Measurements from ENCODE around the gene STARD4. TPM values are rescaled to one million over a fixed set of nuclear protein-coding genes. Genes with fewer than 3 reads are reported as not detected.

The STARD4 gene
- total and polyA plus RNA-seq, 9 of the 15 experiments (the other 6 are each of a cell fraction or from before 2014, with no cell fraction given), result 28.4 to 88.0 (median 34.0) TPM

- H3K4me2 ChIP-seq (ENCODE audit: insufficient read depth, low read length), result no peak overlapping the region
- in situ Hi-C loops (cut with MboI), result loop anchor here (25.0 kb wide), 1 partner anchor 745 kb away; no protein-coding TSS in a partner anchor
- TF ChIP-seq NRF1 (conservative IDR thresholded peaks at IDR 0.05 in 1 of 2, IDR thresholded peaks at IDR 0.05 in 1 of 2) (no peak), ZNF212 (CRISPR knock-in tag; IDR thresholded peaks at IDR 0.05) (no peak), CEBPB (tag; IDR thresholded peaks at IDR 0.05) (peak; percentile 41), GATAD2B (IDR thresholded peaks at IDR 0.05; ENCODE audit: borderline replicate concordance) (no peak)
- intact Hi-C loops (cut with micrococcal nuclease), result no loop called here
- no peaks in the 10 kb centered on the region for H3K9me1 ChIP-seq (ENCODE audit: control insufficient read depth, insufficient read depth, low read length)
- H3K4me1 ChIP-seq (replicated peaks in 1 of 2; ENCODE audit: control insufficient read depth in 2 of 2, insufficient read depth in 2 of 2, low read length in 2 of 2), result peaks cover 4 to 16% of the 10 kb centered on the region in 2 experiments; a peak in 4 of 5 replicates
- ChIA-PET CTCF (ENCODE audit: low intra/inter-chr PET ratio) (no interaction called here), POLR2A (interaction anchor here (1.8 kb wide), 1 partner anchor 13 kb away, joined by 7 read pairs; no protein-coding TSS in a partner anchor)
- 72% methylated on average over 4 of the region's 4 CpGs for WGBS (ENCODE audit: insufficient coverage, low coverage, missing lambda C conversion rate)
- no peaks in the 10 kb centered on the region for H3K27me3 ChIP-seq (ENCODE audit: control insufficient read depth in 2 of 2, insufficient read depth in 2 of 2, low read length in 2 of 2)
- no peak overlapping the region for H2AFZ ChIP-seq (ENCODE audit: low read depth, low read length)
- FAIRE-seq (no peak), DNase-seq (ENCODE audit: extremely low read depth in 1 of 4, low spot score in 3 of 4) (no peak), ATAC-seq (no peak)
- H3K9me3 ChIP-seq (replicated peaks; ENCODE audit: control insufficient read depth, insufficient read depth, low read depth, low read length), result no peaks in the 10 kb centered on the region
- 0 out of 2 replicates have a peak, but pooled peaks cover 12% of the 10 kb centered on the region for H4K20me1 ChIP-seq (replicated peaks; ENCODE audit: control insufficient read depth, insufficient read depth, low read length)
- no peak overlapping the region for H3K9ac ChIP-seq (ENCODE audit: insufficient read depth in 1 of 2, low read depth in 2 of 2, low read length in 2 of 2)
- no TSS peak for BruUV-seq (replicated peaks)
- no peak overlapping the region for H3K27ac ChIP-seq (ENCODE audit: extremely low read depth, low read depth, low read length)
- H3K36me3 ChIP-seq (ENCODE audit: control insufficient read depth, insufficient read depth, low read length), result peaks cover 52% of the 10 kb centered on the region; the same call in 2 of the 3 replicates
- H3K79me2 ChIP-seq (ENCODE audit: control insufficient read depth, insufficient read depth, low read length), result peaks cover 88% of the 10 kb centered on the region
- H3K4me3 ChIP-seq, result no peak overlapping the region
Observed at GRCh38 chr5:111507276-111507675, 5.1 kb downstream of the STARD4 start.

- CTCF ChIA-PET (ENCODE audit: low intra/inter-chr PET ratio), result no interaction called here
- no peak overlapping the region for H2AFZ ChIP-seq (ENCODE audit: low read depth, low read length)
- intact Hi-C loops (cut with micrococcal nuclease) (no loop called here), in situ Hi-C loops (cut with MboI) (loop anchor here (25.0 kb wide), 1 partner anchor 743 kb away; no protein-coding TSS in a partner anchor)
- H4K20me1 ChIP-seq (replicated peaks; ENCODE audit: control insufficient read depth, insufficient read depth, low read length), result 0 out of 2 replicates have a peak, but pooled peaks cover 8% of the 10 kb centered on the region
- H3K9ac ChIP-seq (ENCODE audit: insufficient read depth in 1 of 2, low read depth in 2 of 2, low read length in 2 of 2), result no peak overlapping the region
- H3K9me3 ChIP-seq (replicated peaks; ENCODE audit: control insufficient read depth, insufficient read depth, low read depth, low read length), result no peaks in the 10 kb centered on the region
- no peaks in the 10 kb centered on the region for H3K27me3 ChIP-seq (ENCODE audit: control insufficient read depth in 2 of 2, insufficient read depth in 2 of 2, low read length in 2 of 2)
- H3K4me2 ChIP-seq (ENCODE audit: insufficient read depth, low read length), result no peak overlapping the region
- peaks cover 66% of the 10 kb centered on the region for H3K79me2 ChIP-seq (ENCODE audit: control insufficient read depth, insufficient read depth, low read length)
- no TSS peak for BruUV-seq (replicated peaks)
- H3K9me1 ChIP-seq (ENCODE audit: control insufficient read depth, insufficient read depth, low read length), result no peaks in the 10 kb centered on the region
- no peak overlapping the region for H3K4me3 ChIP-seq
- peaks cover 68% of the 10 kb centered on the region for H3K36me3 ChIP-seq (ENCODE audit: control insufficient read depth, insufficient read depth, low read length)
- FAIRE-seq (no peak), DNase-seq (ENCODE audit: extremely low read depth in 1 of 4, low spot score in 3 of 4) (no peak), ATAC-seq (no peak)
- POLR2A ChIA-PET, result no interaction called here
- H3K27ac ChIP-seq (ENCODE audit: extremely low read depth, low read depth, low read length), result no peak overlapping the region
- H3K4me1 ChIP-seq (replicated peaks in 1 of 2; ENCODE audit: control insufficient read depth in 2 of 2, insufficient read depth in 2 of 2, low read length in 2 of 2), result peaks cover 0 to 16% of the 10 kb centered on the region in 2 experiments; a peak in 3 of 5 replicates
- 92% methylated on average over 1 of the region's 1 CpG for WGBS (ENCODE audit: insufficient coverage, low coverage, missing lambda C conversion rate)
- TF ChIP-seq ARID2 (IDR thresholded peaks at IDR 0.05), result no peak
- TF ChIP-seq PHB2 (IDR thresholded peaks at IDR 0.05; ENCODE audit: low read depth), result no peak
- no peak for TF ChIP-seq ATF2 (CRISPR knock-in tag; IDR thresholded peaks at IDR 0.05)
- no peak for TF ChIP-seq ZFP30 (CRISPR knock-in tag; IDR thresholded peaks at IDR 0.05; ENCODE audit: borderline replicate concordance)
- no peak for TF ChIP-seq SMAD4 (CRISPR knock-in tag; conservative IDR thresholded peaks at IDR 0.05)
- no peak for TF ChIP-seq CCNT2 (IDR thresholded peaks at IDR 0.05; ENCODE audit: borderline replicate concordance, extremely low read depth, insufficient read length, low read depth, low read length)
- TF ChIP-seq TBL1XR1 (IDR thresholded peaks at IDR 0.05; ENCODE audit: low read length in 2 of 2), result no peak
- TF ChIP-seq TARDBP (IDR thresholded peaks at IDR 0.05), result no peak
- no peak for TF ChIP-seq SIX5 (IDR thresholded peaks at IDR 0.05; ENCODE audit: borderline replicate concordance in 1 of 2, insufficient read depth in 1 of 2, low read depth in 1 of 2, low read length in 2 of 2)
- no peak for TF ChIP-seq NFRKB (IDR thresholded peaks at IDR 0.05; ENCODE audit: low read depth)
- no peak for TF ChIP-seq PRMT5 (CRISPR knock-in tag; IDR thresholded peaks at IDR 0.05)
- no peak for TF ChIP-seq CBX5 (IDR thresholded peaks at IDR 0.05; ENCODE audit: borderline replicate concordance, low read depth)
- TF ChIP-seq ZFP36 (IDR thresholded peaks at IDR 0.05; ENCODE audit: low read depth, low read length, partially characterized antibody), result no peak
- no peak for TF ChIP-seq CREBBP (IDR thresholded peaks at IDR 0.05; ENCODE audit: low read depth, low read length)
Observed at GRCh38 chr5:111505096-111505495, 7.2 kb downstream of the STARD4 start.

Measured in K562 (cell line).